ENCODE measurements around the gene HRH1. TPM values are rescaled to one million over a fixed set of nuclear protein-coding genes. Genes with fewer than 3 reads are reported as not detected.

HRH1 gene
- total RNA-seq, 3 donors from 2014 or later (not counting 1 experiment from before 2014, with no cell fraction given), result not detected

- H3K4me3 Mint-ChIP-seq, result no peak overlapping the region
- DNase-seq (no peak), ATAC-seq (no peak)
- Histone ChIP-seq H3K36me3 (ENCODE audit: control insufficient read depth, insufficient read depth, low read length) (no peaks in the 10 kb centered on the region), H3K4me1 (ENCODE audit: control insufficient read depth, insufficient read depth, low read length) (no peaks in the 10 kb centered on the region), H3K27ac (ENCODE audit: low read length) (no peak overlapping the region), H3K4me3 (ENCODE audit: low read length) (no peak overlapping the region), H3K9me3 (ENCODE audit: control insufficient read depth, insufficient read depth, low read length) (no peaks in the 10 kb centered on the region), H3K27me3 (ENCODE audit: control insufficient read depth, insufficient read depth, low read length) (no peaks in the 10 kb centered on the region)
- TF ChIP-seq CTCF (IDR thresholded peaks at IDR 0.05), result no peak
- H3K9me3 Mint-ChIP-seq, result no peaks in the 10 kb centered on the region
- peaks cover 0 to 7% of the 10 kb centered on the region in 2 donors for H3K4me1 Mint-ChIP-seq
- no peaks in the 10 kb centered on the region for H3K36me3 Mint-ChIP-seq
- H3K27ac Mint-ChIP-seq, result no peak overlapping the region
- peaks cover 0 to 3% of the 10 kb centered on the region in 2 donors for H3K27me3 Mint-ChIP-seq (ENCODE audit: low read depth in 2 of 2)
- intact Hi-C loops (cut with micrococcal nuclease), result no loop called here
- 94% methylated on average over 8 of the region's 8 CpGs for WGBS (ENCODE audit: insufficient coverage)
Measured at GRCh38 chr3:11206953-11207352, 52.7 kb downstream of the HRH1 start.

- Histone ChIP-seq H3K4me3 (ENCODE audit: low read length) (no peak overlapping the region), H3K27me3 (ENCODE audit: control insufficient read depth, insufficient read depth, low read length) (no peaks in the 10 kb centered on the region), H3K27ac (ENCODE audit: low read length) (no peak overlapping the region), H3K36me3 (ENCODE audit: control insufficient read depth, insufficient read depth, low read length) (no peaks in the 10 kb centered on the region), H3K9me3 (ENCODE audit: control insufficient read depth, insufficient read depth, low read length) (no peaks in the 10 kb centered on the region), H3K4me1 (ENCODE audit: control insufficient read depth, insufficient read depth, low read length) (no peaks in the 10 kb centered on the region)
- intact Hi-C loops (cut with micrococcal nuclease), result no loop called here
- no peak overlapping the region for H3K4me3 Mint-ChIP-seq
- ATAC-seq, result no peak
- no peak for TF ChIP-seq CTCF (IDR thresholded peaks at IDR 0.05)
- 90% methylated on average over 9 of the region's 9 CpGs for WGBS (ENCODE audit: insufficient coverage)
- DNase-seq, result no peak
- peaks cover 7 to 15% of the 10 kb centered on the region in 2 donors for H3K27me3 Mint-ChIP-seq (ENCODE audit: low read depth in 2 of 2)
- peaks cover 0 to 7% of the 10 kb centered on the region in 2 donors for H3K4me1 Mint-ChIP-seq
- no peak overlapping the region for H3K27ac Mint-ChIP-seq
- no peaks in the 10 kb centered on the region for H3K9me3 Mint-ChIP-seq
- H3K36me3 Mint-ChIP-seq, result no peaks in the 10 kb centered on the region
Measured at GRCh38 chr3:11211531-11212298, 57.4 kb downstream of the HRH1 start.

- no peaks in the 10 kb centered on the region for H3K36me3 Mint-ChIP-seq
- no peaks in the 10 kb centered on the region for H3K9me3 Mint-ChIP-seq
- H3K4me1 Mint-ChIP-seq, result peaks cover 0 to 7% of the 10 kb centered on the region in 2 donors
- Histone ChIP-seq H3K4me3 (ENCODE audit: low read length) (no peak overlapping the region), H3K36me3 (ENCODE audit: control insufficient read depth, insufficient read depth, low read length) (no peaks in the 10 kb centered on the region), H3K27me3 (ENCODE audit: control insufficient read depth, insufficient read depth, low read length) (no peaks in the 10 kb centered on the region), H3K9me3 (ENCODE audit: control insufficient read depth, insufficient read depth, low read length) (no peaks in the 10 kb centered on the region), H3K27ac (ENCODE audit: low read length) (no peak overlapping the region), H3K4me1 (ENCODE audit: control insufficient read depth, insufficient read depth, low read length) (no peaks in the 10 kb centered on the region)
- 80% methylated on average over 3 of the region's 3 CpGs for WGBS (ENCODE audit: insufficient coverage)
- no peak overlapping the region for H3K27ac Mint-ChIP-seq
- ATAC-seq, result no peak
- H3K4me3 Mint-ChIP-seq, result no peak overlapping the region
- intact Hi-C loops (cut with micrococcal nuclease), result no loop called here
- peaks cover 8 to 15% of the 10 kb centered on the region in 2 donors for H3K27me3 Mint-ChIP-seq (ENCODE audit: low read depth in 2 of 2)
- no peak for DNase-seq
- no peak for TF ChIP-seq CTCF (IDR thresholded peaks at IDR 0.05)
Measured at GRCh38 chr3:11212299-11212608, 58.0 kb downstream of the HRH1 start.

GRCh38 chr3:11212784-11213183, 58.5 kb downstream of the HRH1 start:
- TF ChIP-seq CTCF (IDR thresholded peaks at IDR 0.05), result no peak
- DNase-seq, result no peak
- ATAC-seq, result no peak
- Histone ChIP-seq H3K9me3 (ENCODE audit: control insufficient read depth, insufficient read depth, low read length) (no peaks in the 10 kb centered on the region), H3K4me3 (ENCODE audit: low read length) (no peak overlapping the region), H3K4me1 (ENCODE audit: control insufficient read depth, insufficient read depth, low read length) (no peaks in the 10 kb centered on the region), H3K36me3 (ENCODE audit: control insufficient read depth, insufficient read depth, low read length) (no peaks in the 10 kb centered on the region), H3K27me3 (ENCODE audit: control insufficient read depth, insufficient read depth, low read length) (no peaks in the 10 kb centered on the region), H3K27ac (ENCODE audit: low read length) (no peak overlapping the region)
- H3K27ac Mint-ChIP-seq, result no peak overlapping the region
- H3K36me3 Mint-ChIP-seq, result no peaks in the 10 kb centered on the region
- intact Hi-C loops (cut with micrococcal nuclease), result no loop called here
- no peak overlapping the region for H3K4me3 Mint-ChIP-seq
- WGBS (ENCODE audit: insufficient coverage), result 78% methylated on average over 6 of the region's 6 CpGs
- no peaks in the 10 kb centered on the region for H3K9me3 Mint-ChIP-seq
- peaks cover 9 to 19% of the 10 kb centered on the region in 2 donors for H3K27me3 Mint-ChIP-seq (ENCODE audit: low read depth in 2 of 2)
- peaks cover 0 to 3% of the 10 kb centered on the region in 2 donors for H3K4me1 Mint-ChIP-seq
